NCI-H510A treated with DMSO at 0.1 percent for 48 hours (cell line): ENCODE measurements around the gene RPS6KA1.
A peak's percentile ranks its signal among the peaks of the same experiment; 100 is the strongest.
"Not testable (repeated sequence)": the region's sequence is repeated elsewhere in the genome, so short reads cannot be mapped to it uniquely, and the experiment has no call there.

Experiments
- DNase-seq: peaks from one replicate; lab custom pipeline; 2025; lab: John Stamatoyannopoulos, UW

Gene RPS6KA1

GRCh38 chr1:26529655-26530409 lies at the start of gene RPS6KA1:
Gene RPS6KA1, plus strand, starts transcription at chr1:26529761. Its CDS starts 160 bp downstream, at chr1:26529921.
- DNase-seq = peak; percentile 73

- DNase-seq = no peak
Observed at GRCh38 chr1:26482921-26483320, 46.6 kb upstream of the RPS6KA1 start.

GRCh38 chr1:26483980-26484379 lies 45.6 kb upstream of the RPS6KA1 start:
- no peak for DNase-seq

- DNase-seq = no peak
Observed at GRCh38 chr1:26490155-26490554, 39.4 kb upstream of the RPS6KA1 start.

GRCh38 chr1:26493267-26493666 lies 36.3 kb upstream of the RPS6KA1 start:
- no peak for DNase-seq

GRCh38 chr1:26493938-26494337 lies 35.6 kb upstream of the RPS6KA1 start:
- DNase-seq = no peak

- DNase-seq = no peak
Observed at GRCh38 chr1:26496861-26497260, 32.7 kb upstream of the RPS6KA1 start.

GRCh38 chr1:26498894-26499293 lies 30.7 kb upstream of the RPS6KA1 start:
- DNase-seq = no peak

GRCh38 chr1:26500488-26501175 lies 28.9 kb upstream of the RPS6KA1 start:
- peak; percentile 56 for DNase-seq

GRCh38 chr1:26510711-26511110 lies 18.9 kb upstream of the RPS6KA1 start:
- not testable (repeated sequence) for DNase-seq

- not testable (repeated sequence) for DNase-seq
Observed at GRCh38 chr1:26515836-26516235, 13.7 kb upstream of the RPS6KA1 start.

GRCh38 chr1:26516987-26517765 lies 12.4 kb upstream of the RPS6KA1 start:
- no peak for DNase-seq

- DNase-seq = no peak
Observed at GRCh38 chr1:26517766-26518049, 11.9 kb upstream of the RPS6KA1 start.

- DNase-seq = no peak
Observed at GRCh38 chr1:26518355-26518754, 11.2 kb upstream of the RPS6KA1 start.

- no peak for DNase-seq
Observed at GRCh38 chr1:26520339-26520738, 9.2 kb upstream of the RPS6KA1 start.

- DNase-seq = no peak
Observed at GRCh38 chr1:26521669-26522030, 7.9 kb upstream of the RPS6KA1 start.

- no peak for DNase-seq
Observed at GRCh38 chr1:26522073-26522472, 7.5 kb upstream of the RPS6KA1 start.

GRCh38 chr1:26524181-26524580 lies 5.4 kb upstream of the RPS6KA1 start:
- DNase-seq = no peak

GRCh38 chr1:26526287-26526686 lies 3.3 kb upstream of the RPS6KA1 start:
- no peak for DNase-seq

- DNase-seq = peak; percentile 68
Observed at GRCh38 chr1:26529405-26529654, 231 bp upstream of the RPS6KA1 start.

- no peak for DNase-seq
Observed at GRCh38 chr1:26530410-26530894, 891 bp downstream of the RPS6KA1 start.

GRCh38 chr1:26530895-26531598 lies 1.5 kb downstream of the RPS6KA1 start:
- DNase-seq = peak; percentile 65
